Stimulated activated naive CD4-positive, alpha-beta T cell (primary cell): ENCODE measurements around the gene ALDH9A1.
"Not testable (repeated sequence)": the region's sequence is repeated elsewhere in the genome, so short reads cannot be mapped to it uniquely, and the experiment has no call there.

Experiments used
- DNase-seq, 6 experiments: peaks; one replicate each; lab custom pipeline; 2025; lab: John Stamatoyannopoulos, UW

Gene ALDH9A1

GRCh38 chr1:165686971-165687433 lies 11.4 kb downstream of the ALDH9A1 start:
- no peak for DNase-seq

DNA sequence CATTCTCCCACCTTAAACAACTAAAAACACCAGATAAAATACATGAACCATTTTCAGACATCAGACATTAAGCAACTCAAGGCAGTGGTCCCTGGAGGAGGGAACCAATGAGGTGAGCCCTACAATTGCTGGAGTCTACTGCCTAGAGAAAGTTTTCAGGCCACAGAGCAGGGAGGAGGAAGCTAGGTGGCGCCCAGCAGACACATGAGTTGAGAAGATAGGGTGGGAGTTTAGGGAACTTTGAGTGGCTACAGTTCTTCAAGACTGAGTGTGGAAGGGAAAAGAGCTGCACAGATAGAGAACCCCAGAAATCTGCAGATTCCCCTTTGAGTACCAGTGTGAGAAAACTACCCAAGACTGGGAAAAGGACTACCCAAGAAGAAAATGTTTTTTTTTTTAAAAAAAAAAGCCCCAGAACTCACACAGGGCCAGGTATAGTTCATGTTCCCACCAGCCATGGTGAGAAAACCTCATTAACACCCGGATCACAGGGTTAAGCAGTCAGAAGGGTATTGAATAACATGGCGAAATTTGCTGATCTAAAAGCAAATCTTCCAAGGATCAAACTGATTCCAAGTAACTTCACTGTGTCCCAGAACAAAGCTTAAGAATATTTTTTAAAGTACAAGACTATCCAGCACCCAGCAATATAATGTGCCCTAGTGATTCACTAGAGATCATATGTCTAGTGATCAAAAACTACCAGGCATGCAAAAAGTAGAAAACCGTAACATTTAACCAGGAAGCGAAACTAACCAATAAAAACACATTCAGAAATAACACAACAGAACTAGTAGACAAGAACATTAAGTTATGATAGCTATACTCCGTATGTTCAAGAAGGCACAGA lies 12.0 kb downstream of the ALDH9A1 start:
- DNase-seq: no peak

DNA sequence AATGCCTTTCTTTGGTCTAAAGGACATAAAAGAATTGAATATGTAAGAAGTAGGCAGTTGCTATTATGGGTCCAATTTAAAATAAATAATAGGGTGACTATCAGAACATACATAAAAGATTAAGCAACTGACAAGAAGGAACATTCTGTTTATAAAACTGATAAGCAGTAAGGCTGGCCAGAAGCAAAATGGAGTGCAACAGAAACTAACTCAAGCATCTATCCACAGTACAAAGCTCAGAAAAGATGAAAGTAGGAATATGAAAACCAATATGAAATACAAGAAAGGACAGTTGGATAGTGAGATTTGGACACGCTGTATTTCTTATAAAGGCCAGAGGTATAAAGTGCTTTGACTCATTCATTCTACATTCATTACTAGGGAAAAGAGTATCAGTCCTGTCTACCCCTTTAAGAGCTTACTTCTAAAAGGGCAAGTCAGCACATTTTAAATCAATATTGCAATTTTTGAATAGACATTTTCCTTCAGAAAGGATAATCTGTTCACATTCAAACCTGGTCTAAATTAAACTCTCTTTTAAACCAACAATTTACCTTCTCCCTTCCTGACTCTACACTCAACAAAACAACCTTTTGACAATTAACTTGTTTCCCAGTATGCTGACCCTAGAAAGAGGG lies 14.4 kb downstream of the ALDH9A1 start:
- no peak for DNase-seq

GRCh38 chr1:165680773-165681172 lies 17.6 kb downstream of the ALDH9A1 start:
- DNase-seq: not testable (repeated sequence)

DNA sequence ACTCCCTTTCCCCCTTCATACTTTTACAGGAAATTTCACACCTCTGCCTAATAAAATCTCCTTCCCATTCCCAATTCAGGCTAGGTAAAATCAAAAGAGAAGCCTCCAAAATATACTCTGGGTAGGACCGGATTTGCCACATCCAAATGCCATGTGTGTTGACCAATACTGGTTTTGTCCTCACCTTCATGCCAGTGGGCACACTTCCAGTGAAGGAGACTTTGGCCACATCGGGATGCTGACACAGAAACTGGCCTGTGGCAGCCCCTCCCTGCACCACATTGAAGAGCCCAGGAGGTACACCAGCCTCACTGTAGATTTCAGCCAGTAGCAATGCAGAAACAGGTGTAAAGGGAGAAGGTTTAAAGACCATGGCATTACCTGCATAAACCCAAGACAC lies 18.1 kb downstream of the ALDH9A1 start:
- no peak for DNase-seq

GRCh38 chr1:165679282-165680036 lies 18.9 kb downstream of the ALDH9A1 start:
- DNase-seq: no peak

GRCh38 chr1:165678509-165678908 lies 19.9 kb downstream of the ALDH9A1 start:
- peak in 2 of 6 experiments; percentile 23 to 27 for DNase-seq

DNA sequence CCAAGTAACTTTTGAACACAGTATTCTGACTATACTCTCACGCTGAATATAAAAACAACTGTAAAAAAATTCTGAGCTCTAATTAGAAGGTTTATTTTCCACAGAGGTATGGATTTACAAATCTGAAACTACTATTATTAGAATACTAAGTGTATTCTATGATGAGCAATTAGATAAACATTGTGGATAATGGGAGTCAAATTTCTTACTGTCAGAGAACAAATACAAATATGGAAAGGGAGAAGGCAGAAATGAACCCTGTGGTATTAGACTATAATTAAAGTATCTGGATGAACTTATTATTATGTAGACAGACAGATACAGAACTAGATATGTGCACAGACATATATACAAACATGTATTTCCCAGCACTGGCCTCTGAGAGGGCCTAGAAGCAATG lies 22.6 kb downstream of the ALDH9A1 start:
- DNase-seq: no peak

DNA sequence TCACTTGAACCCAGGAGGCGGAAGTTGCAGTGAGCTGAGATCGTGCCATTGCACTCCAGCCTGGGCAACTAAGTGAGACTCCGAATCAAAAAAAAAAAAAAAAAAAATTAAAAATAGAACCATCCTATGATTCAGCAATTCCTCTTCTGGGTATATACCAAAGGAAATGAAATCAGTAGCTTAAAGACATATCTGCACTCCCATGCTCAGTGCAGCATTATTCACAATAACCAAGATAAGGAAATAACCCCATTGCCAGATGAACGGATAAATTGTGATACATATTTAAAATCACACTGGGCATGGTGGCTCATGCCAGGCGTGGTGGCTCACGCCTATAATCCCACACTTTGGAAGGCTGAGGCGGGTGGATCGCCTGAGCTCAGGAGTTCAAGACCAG lies 23.8 kb downstream of the ALDH9A1 start:
- no peak for DNase-seq

- no peak for DNase-seq
Measured at GRCh38 chr1:165671526-165671925, 26.8 kb downstream of the ALDH9A1 start.

DNA sequence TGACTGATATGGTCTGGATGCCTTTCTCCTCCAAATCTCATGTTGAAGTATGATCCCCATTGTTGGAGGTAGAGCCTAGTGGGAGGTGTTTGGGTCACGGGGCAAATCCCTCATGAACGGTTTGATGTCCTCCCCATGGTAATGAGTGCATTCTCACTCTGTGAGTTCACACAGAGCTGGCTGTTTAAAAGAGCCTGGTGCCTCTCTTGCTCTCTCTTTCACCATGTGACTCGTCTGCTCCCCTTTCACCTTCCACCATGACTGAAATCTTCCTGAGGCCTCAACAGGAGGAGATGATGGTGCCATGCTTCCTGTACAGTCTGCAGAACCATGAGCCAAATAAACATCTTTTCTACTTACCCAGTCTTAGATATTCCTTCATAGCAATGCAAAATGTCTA lies 30.2 kb downstream of the ALDH9A1 start:
- no peak for DNase-seq

DNA sequence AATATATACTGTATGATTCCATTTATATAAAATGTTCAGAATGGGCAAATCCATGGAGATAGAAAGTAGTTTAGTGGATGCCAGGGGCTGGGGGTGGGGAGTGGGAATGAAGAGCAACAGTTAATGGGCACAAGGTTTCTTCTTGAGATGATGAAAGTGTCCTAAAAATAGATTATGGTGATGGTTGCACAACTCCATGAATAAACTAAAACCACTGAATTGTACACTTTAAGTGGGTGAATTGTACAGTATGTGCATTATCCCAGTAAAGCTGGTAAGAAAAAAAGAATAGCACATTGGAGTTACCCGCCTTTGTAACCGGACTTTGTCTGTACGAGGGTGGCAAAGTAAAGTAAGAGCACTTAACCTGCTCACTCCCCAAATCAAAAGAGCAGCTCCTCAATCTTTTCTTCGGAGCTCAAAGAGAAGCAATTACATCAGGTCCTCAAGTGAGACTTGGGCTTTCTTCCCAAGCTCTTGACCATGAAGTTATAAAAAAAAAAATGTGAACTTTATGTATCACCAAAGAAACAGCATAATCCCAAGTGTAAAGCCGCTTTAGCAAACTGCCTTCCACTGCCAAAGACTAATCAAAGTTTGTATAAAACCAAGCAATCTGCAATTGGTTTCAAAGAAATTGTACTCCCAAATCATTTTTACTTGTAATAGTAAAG lies 32.1 kb downstream of the ALDH9A1 start:
- no peak for DNase-seq

DNA sequence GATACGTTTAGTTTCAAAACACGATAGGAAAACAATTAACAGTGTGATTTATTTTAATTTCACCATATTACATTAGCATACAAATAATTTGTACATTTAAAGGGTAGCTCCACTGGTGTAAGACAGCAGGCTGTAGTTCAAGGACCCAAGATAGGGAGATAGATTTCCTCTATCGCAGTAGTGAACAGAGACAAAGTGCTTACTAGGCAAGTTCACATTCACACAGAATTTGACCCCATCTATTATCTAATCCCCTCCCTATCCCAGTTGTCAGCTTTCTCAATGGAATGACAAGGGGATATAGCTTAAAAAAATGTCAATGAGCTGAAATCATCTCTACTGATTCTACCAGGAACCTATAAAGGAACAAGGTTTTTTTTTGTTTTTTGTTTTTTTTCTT lies 36.2 kb downstream of the ALDH9A1 start:
- DNase-seq: no peak

- no peak for DNase-seq
Measured at GRCh38 chr1:165661703-165662102, 36.7 kb downstream of the ALDH9A1 start.

DNA sequence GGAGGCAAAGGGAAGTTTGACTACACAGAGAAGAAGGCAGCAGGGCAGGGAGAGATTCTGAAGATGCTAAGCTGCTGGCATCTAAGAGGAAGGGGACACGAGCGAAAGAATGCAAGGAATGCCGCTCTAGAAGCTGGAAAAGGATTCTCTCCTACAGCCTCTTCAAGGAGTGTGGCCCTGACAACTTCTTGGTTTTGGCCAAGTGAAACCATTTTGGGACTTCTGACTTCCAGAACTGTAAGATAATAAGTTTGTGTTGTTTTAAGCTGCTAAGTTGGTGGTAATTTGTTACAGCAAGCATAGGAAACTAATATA lies 38.8 kb downstream of the ALDH9A1 start:
- DNase-seq: no peak

GRCh38 chr1:165658766-165659580 lies 39.4 kb downstream of the ALDH9A1 start:
- DNase-seq: not testable (repeated sequence)

DNA sequence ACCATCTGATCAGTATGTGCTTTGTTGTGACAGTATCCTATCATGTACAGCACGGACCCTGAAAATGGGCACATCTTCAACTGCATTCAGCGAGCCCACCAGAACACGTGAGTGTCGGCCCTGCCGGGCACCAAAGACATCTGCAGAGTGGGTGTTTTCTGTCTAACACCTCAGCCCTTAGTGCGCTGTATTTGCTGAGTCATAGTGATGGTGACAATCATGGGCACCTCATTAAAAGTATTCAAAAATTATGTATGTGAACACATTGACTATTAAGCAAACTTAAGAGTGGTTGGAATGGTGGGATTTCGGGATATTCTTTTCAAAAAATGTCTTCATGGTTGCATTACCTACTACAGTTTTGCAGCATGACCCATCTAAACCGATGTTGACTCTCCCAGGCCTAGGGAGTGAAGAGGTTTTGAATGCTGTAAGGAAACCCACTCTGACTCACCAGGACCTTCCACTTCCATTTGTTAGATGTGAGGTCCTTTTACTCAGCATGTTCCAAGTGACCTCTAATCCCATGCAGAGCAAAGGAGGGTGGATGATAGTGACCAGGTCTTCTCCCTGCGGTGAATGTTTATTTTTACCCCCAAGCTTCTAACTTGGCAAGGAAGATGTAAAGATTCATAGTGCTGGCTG lies 47.3 kb downstream of the ALDH9A1 start:
- DNase-seq: no peak

DNA sequence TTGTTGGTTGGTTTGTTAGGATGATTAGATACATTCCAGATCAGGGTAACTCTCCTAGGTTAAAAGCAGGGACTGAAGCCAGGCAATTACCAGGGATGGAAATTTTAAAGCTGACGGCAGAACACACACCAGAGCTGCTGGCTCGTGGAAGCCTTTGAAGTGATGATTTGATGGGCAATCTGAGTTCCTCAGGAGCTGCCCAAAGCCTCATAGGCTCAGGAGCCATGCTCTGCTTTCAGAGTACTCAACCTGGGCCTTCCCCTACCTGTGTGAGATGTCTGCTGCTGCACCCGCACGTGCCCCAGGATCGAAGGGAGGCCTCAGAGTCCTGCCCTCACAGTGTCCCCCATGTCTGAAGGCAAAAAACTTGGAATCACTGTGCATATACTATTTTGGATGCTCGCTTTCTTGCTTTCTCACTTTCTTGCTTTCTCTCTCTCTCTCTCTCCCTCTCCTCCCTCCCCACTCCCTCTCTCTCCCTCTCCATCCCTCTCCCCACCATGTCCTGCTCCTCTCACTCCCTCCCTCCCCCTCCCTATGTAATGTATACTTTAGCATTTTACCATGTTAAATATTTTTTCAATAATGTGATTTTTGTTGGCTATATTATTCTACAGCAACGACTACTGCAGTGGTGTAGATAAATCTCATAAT lies 49.3 kb downstream of the ALDH9A1 start:
- DNase-seq: no peak

GRCh38 chr1:165647970-165648369 lies 50.4 kb downstream of the ALDH9A1 start:
- DNase-seq: no peak

GRCh38 chr1:165647517-165647916 lies 50.8 kb downstream of the ALDH9A1 start:
- no peak for DNase-seq
